Coronary artery (tissue), 2 donors: Measurements from ENCODE around the gene ASAP3.

ENCODE experiments used
- DNase-seq: peaks from one replicate; pipeline ENCODE4 v3.0.0-alpha.2; 2017; ENCODE audit warnings: low spot score
- H3K27ac ChIP-seq, 2 donors: fragments of 200-600 bp; sonication (generic); one replicate each; pipeline ENCODE4 v1.5.1; 2016 to 2019
- H3K4me3 ChIP-seq: fragments of 200-600 bp; sonication (generic); 2 replicates; pipeline ENCODE4 v1.5.1; 2016; ENCODE audit warnings: mild to moderate bottlenecking, moderate library complexity
- TF ChIP-seq, protein P1 (sequence below): fragments of 200-600 bp; sonication (generic); IDR thresholded peaks from one replicate; pipeline ENCODE4 v1.5.1; 2019; ENCODE audit warnings: antibody characterized with exemption

ASAP3 gene

DNA sequence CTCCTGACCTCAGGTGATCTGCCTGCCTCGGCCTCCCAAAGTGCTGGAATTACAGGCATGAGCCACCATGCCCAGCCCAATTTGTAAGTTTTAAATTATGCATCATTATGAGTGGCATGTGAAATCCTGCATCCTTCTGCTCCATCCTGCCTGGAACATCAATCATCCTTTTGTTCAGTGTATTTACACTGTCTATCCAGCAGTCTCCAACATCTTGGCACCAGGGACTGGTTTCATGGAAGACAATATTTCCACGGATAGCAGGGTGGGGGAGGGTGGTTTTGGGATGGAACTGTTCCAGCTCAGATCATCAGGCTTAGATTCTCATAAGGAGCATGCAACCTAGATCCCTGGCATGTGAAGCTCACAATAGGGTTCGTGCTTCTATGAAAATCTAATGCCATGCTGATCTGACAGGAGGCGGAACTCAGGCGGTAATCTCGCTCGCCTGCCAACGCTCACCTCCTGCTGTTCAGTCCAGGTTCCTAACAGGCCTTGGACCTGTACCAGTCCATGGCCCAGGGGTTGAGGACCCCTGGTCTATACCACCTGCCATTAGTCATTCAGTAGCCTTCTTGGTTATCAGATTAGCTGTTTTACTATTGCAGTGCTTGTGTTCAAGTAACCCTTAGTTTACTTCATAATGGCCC is 37.2 kb downstream of the ASAP3 start:
- H3K27ac ChIP-seq, result no peak overlapping the region
- TF ChIP-seq, protein P1, sequence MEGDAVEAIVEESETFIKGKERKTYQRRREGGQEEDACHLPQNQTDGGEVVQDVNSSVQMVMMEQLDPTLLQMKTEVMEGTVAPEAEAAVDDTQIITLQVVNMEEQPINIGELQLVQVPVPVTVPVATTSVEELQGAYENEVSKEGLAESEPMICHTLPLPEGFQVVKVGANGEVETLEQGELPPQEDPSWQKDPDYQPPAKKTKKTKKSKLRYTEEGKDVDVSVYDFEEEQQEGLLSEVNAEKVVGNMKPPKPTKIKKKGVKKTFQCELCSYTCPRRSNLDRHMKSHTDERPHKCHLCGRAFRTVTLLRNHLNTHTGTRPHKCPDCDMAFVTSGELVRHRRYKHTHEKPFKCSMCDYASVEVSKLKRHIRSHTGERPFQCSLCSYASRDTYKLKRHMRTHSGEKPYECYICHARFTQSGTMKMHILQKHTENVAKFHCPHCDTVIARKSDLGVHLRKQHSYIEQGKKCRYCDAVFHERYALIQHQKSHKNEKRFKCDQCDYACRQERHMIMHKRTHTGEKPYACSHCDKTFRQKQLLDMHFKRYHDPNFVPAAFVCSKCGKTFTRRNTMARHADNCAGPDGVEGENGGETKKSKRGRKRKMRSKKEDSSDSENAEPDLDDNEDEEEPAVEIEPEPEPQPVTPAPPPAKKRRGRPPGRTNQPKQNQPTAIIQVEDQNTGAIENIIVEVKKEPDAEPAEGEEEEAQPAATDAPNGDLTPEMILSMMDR, result no peak
- no peak overlapping the region for H3K4me3 ChIP-seq
- DNase-seq, result no peak

DNA sequence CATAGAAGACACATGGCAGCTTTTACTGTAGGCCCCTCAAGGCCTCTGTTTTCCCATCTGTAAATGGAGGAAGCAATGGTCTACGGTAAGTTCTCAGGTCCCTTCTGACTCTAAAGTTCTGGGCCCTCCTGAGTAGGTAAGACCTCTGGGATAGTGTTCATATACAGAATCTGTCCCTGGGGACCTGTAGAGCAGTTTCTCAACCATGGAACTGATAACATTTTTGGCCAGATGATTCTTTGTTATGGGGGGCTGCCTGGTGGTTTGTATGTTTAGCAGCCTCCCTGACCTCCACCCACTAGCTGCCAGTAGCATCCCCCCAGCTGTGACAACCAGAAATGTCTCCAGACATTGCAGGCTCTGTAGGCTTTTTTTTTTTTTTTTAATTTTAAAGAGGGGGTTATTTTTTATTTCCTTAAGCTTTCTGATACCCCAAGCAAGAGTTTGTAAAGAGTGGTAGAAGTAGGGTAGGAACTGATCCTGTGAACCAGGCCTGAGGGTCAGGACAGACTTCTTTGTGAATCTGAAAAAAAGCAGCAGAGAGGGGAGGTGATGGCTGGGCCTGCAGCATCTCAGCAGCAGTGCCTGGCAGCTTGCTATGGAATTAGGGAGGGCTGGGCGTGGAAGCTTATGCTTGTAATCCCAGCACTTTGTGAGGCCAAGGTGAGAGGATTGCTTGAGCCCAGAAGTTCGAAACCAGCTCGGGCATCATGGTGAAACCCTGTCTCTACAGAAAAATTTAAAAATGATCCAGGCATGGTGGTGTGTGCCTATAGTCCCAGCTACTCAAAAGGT is 39.2 kb downstream of the ASAP3 start:
- Histone ChIP-seq H3K27ac (peak overlapping the region; percentile 7 to 61), H3K4me3 (no peak overlapping the region)

DNA sequence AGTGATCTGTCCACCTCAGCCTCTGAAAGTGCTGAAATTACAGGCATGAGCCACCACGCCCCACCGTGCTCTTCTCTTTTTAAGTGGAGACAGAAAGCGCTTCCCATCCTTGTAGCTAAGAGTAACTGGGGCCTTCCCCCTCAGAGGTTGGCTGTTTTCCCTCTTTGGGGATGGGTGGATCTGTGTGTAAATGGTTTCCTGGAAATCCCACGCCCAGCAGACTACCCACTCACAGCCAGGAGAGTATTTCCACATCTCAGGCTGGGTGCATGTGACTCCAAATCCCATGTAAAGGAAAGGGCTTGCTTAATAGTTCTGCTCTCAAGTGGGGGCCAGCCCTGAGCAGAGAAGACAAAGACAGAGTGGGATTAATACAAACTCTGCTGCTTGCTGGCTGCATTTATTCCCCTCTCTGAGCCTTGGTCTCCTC is 39.9 kb downstream of the ASAP3 start:
- DNase-seq, result peak; percentile 82
- TF ChIP-seq, protein P1, result no peak
- Histone ChIP-seq H3K27ac (peak overlapping the region; percentile 7 to 61), H3K4me3 (no peak overlapping the region)

More for the DNA sequence above, 39.2 kb downstream of the ASAP3 start:
- DNase-seq, result no peak
- TF ChIP-seq, protein P1, result no peak

DNA sequence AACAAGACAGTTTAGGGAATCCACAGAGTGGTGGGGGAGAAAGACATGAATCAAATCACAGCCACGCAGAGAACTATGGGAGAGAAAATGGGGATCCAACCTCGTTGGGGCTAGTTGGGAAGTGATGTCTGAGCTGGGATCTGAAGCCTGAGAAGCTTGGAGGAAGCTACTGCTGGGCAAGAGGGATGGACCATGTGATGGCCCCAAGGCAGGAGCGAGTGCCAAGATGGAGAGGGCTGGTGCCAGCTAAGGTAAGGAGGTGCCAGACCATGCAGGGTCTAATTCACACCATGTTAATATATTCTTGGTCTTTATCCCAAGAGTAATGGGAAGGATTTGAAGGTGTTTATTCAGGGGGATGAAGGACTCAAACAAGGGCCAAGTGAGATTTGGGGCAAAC is 41.2 kb downstream of the ASAP3 start:
- TF ChIP-seq, protein P1, result no peak
- Histone ChIP-seq H3K27ac (no peak overlapping the region), H3K4me3 (no peak overlapping the region)
- no peak for DNase-seq

DNA sequence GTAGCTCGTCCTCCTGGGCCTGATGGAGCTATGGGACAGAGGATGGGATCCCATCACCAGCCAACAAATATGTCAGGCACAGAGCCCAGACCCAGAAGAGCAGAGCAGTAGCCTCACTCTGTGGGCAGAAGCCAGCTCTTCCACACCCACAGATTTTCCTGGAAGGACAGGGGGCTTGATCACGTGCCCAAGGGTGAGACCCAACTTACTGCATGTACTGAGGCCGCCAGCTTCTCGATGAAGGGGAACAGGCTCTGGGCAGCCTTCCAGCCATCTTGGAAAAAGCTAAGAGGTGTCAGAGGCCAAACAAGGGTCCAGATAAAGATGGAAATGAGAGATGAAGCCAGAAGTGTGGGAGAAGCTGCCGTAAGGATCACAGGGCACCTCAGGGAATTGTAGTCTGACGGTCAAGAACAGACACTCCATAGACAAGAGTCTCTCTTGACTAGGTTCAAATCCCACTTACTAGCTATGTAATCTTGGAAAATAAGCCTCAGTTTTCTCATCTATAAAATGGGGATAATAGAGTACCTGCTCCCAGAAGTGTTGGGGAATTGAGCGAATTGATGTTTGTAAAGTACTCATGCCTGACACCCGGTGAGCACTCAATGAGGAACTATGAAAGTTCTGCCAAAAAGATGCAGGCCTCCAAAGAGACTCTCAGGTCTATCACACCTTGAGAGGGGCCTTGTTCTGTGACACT is 42.4 kb downstream of the ASAP3 start:
- no peak for DNase-seq
- peak overlapping the region in 1 of 2 donors; percentile 1 for H3K27ac ChIP-seq
- H3K4me3 ChIP-seq, result no peak overlapping the region
- TF ChIP-seq, protein P1, result no peak

DNA sequence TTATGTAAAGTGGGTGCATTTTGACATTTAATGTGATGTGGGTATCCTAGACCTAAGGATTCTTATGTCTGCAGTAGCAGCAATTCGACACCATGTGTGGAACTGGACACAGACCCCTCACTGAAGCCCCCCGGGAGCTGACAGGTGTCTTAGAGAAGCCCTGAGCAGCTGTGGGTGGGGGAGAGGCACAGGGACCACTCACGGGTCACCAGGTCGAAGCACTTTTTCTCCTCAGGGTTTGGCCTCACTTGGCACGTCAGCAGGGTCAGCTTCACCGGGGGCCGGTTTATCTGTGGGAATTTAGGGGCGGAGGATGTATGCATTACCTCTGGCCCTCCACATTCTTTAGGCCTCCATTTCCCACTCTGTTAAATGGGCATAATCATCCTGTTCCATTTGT is 45.4 kb downstream of the ASAP3 start:
- TF ChIP-seq, protein P1, result no peak
- no peak for DNase-seq
- Histone ChIP-seq H3K4me3 (no peak overlapping the region), H3K27ac (no peak overlapping the region)
